Activated CD4-positive, alpha-beta T cell treated with anti-CD3 and anti-CD28 coated beads for 4 hours (primary cell): Measurements from ENCODE around the gene STX8.

ENCODE experiments used
- DNase-seq, 2 donors: peaks; one replicate each; pipeline ENCODE4 v3.0.0-alpha.2; 2020

Gene STX8

DNA sequence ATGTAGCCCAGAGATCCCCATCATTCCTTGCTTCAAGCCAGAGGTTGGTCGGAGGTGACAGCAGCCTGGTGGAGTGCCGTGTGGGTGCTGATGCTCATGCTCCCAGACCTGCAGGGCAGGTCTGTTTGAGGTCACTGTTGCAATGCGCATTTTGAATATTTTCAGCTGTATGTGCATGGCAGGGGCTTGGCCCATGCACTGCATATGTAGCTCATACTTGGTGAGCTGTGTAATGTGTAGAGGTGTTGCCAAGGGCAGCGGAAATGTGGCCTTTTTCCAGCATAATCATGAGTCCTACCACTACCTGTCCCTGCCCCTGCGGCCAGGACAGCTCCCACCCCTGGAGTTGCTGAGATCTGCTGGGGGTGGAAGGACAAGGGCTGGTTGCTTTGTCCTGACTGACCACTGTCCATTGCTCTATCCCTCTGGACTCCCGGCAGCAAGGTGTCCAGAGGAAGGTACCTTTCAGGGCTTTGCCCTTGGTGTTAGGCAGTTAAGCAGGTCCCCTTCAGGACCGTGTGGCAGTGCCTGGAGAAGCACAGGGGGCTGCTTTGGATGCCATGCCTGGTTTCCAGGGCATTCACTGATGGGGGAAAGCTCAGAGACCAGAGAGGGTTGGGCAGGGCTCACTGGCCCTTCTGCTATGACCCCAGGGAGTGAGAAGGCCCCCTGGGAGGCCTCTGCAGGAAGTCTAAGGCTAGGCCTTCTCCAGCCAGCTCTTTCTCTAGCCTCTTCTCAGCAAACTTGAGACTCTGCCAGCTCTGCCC, 339.2 kb downstream of the STX8 start:
- DNase-seq = no peak

DNA sequence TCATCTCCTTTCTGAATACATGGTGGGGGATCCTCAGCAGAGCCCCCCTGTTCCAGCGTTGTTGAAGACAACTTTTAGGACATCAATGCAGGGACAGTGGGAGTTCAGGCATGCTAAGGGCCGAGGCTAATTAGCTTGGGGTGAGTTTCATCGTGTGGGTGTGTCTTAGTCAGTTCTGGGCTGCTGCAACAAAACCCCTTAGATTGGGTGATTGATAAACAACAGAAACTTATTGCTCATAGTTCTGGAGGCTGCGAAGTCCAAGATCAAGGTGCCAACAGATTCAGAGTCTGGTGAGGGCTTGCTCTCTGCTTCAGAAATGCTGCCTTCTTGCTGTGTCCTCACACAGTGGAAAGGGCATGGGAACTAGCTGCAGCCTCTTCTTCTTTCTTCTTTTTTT, 340.3 kb downstream of the STX8 start:
- DNase-seq = no peak

GRCh38 chr17:9234389-9234945, 341.2 kb downstream of the STX8 start:
- no peak for DNase-seq

DNA sequence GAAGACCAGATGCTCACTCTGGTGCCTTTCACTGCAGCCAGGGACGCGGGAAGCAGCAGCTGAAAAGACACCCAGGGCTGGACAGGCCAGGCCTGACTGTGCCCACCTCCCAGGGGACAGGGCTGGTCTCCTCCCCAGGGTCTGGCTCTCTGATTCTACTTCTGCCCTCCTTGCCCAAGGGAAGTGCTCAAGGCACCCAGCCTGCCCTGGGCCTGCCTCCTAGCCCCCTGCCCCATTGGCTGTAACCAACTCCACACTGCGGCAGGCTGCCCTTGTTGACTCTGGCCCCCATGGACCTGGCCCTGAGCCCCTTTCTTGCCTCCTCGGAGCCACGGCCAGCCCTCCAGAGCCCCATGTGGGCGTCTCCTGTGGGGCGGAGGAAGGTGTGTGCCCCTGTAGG, 341.9 kb downstream of the STX8 start:
- no peak for DNase-seq

GRCh38 chr17:9233271-9233599, 342.4 kb downstream of the STX8 start:
- DNase-seq = no peak

DNA sequence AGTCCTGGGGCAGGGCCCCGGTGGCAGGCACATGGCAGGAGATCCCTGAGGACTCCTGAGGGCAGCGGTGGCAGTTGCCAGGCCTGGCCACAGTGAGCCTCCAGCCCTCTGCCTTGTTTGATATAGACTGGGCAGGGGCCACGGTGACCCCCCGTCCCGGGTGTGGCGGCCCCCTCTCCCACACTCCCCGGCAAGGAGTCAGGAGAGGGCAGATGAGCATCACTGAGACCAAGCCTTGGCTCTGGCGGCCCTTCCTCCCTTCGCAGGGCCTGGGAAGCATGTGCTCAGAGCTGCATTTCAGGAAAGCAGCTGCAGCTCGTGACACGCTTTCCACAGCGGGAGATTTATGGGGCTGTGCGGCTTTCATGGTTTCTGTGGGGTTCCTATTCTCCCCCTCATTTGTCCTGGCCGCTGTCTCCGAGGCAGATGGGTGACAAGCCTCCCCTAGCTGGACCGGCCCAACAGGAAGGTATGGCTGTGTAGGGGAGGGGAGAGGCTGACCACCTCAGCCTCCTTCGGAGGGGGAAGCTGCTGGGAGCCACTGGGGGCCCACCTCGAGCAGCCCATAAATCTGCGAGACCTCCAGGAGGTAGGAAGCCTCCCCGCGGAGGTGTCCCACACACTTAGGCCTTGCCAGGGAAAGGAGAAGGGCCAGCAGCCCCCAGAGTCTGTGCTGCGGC, 342.9 kb downstream of the STX8 start:
- no peak for DNase-seq

DNA sequence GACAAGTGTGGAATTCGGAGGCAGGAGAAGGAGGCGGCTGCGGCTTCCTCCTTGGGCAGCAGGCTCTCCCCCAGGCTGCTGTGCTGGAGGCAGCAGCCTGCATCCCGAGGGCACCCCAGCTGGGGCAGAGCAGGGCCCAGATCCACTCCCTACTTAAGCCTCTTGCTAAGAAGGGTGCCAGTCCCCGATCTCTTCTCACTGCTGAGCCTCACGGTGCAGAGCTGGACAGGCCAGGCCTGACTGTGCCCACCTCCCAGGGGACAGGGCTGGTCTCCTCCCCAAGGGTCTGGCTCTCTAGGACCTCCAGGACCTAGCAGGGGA, 343.5 kb downstream of the STX8 start:
- DNase-seq = no peak

DNA sequence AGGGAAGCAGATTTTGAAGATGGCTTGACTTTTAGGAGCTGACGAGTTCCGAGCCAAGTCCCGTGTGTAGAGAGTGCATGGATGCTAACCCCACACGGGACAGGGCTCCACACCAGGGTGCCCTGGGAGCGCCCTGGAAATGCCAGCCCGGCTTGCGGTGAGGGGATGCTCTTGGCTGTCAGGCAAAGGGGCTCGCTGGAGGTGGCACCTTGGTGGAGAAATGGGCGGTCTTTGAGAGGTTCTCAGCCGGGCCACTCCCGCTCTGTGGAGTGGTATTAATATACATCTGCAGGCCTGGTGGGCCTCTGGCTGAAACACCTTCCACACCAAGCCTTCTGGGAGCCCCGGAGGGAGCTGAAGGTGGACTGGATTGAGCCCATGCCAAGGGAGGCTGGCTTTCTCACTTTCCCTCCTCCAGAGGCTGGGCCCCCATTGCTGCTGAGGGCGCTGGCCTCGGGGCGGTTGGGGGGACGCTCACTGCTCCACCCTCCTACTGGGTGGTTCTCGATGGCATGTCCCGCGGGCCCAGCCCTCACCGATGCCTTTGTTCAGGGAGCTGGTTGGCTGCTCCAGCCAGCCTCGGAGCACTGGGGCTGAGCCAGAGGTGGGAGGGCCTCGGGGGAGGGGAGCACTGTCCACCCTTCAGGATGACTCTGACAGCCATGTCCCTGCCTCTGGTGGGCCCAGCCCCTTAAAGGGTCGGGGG, 344.0 kb downstream of the STX8 start:
- DNase-seq = no peak

- no peak for DNase-seq
Observed at GRCh38 chr17:9230861-9231260, 344.8 kb downstream of the STX8 start.

- no peak for DNase-seq
Observed at GRCh38 chr17:9230346-9230745, 345.3 kb downstream of the STX8 start.

- no peak for DNase-seq
Observed at GRCh38 chr17:9229826-9230201, 345.8 kb downstream of the STX8 start.

GRCh38 chr17:9229160-9229825, 346.3 kb downstream of the STX8 start:
- no peak for DNase-seq

DNA sequence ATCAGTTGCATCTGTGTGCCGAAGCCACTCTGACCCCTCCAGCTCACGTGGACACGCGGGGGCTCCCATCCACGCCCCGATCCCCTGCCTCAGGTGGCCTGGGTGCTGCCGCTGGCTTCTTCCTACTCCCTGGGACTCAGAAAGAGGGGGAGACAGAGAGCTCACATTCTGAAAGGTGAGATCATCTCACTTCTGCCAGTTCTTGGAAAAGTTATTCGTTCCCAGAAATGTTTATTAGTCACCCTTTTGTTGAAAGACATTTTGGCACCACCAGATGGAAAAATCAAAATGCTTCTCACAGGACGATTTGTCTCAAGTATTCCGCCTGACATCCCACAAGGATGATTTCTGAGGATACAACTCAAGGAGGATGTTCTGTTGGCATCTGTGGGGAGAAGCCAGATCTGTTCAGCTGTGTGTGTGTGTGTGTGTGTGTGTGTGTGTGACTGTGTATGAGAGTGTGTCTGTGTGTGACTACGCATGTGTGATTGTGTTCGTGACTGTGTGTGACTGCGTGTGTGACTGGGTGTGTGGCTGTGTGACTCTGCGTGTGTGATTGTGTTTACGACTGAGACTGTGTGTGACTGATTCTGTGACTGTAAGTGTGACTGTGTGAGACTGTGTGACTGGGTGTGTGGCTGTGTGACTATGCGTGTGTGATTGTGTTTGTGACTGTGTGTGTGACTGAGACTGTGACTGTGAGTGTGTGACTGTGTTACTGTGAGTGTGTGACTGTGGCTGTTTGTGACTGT, 347.0 kb downstream of the STX8 start:
- no peak for DNase-seq

DNA sequence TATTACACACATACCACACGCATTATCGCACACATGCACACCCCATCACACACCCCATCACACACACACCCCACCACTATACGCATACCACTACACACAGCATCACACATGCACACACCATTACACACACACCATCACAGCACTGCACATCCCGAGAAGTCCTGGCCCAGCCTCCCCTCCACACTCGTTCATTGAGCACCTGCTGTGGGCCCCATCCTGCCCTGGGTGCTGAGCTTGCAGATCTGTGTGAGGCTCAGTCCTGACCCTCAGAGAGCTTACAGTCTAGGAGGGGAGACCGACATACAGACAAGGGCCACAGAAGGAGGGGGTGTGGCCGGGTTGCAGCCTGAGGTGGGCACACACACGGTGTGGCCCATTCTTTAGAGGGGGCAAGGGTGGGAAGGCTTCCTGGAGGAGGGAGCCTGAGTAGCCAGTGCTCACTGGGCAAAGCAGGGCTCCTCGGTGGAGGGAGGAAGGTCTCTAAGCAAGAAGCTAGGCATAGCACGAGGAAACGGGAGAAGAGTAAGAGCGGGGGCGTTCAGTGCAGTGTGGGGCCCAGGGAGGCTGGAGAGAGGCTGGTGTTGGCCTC, 347.7 kb downstream of the STX8 start:
- DNase-seq = no peak

GRCh38 chr17:9226794-9227135, 348.9 kb downstream of the STX8 start:
- peak in 1 of 2 donors; percentile 12 for DNase-seq

- no peak for DNase-seq
Observed at GRCh38 chr17:9226130-9226793, 349.4 kb downstream of the STX8 start.

DNA sequence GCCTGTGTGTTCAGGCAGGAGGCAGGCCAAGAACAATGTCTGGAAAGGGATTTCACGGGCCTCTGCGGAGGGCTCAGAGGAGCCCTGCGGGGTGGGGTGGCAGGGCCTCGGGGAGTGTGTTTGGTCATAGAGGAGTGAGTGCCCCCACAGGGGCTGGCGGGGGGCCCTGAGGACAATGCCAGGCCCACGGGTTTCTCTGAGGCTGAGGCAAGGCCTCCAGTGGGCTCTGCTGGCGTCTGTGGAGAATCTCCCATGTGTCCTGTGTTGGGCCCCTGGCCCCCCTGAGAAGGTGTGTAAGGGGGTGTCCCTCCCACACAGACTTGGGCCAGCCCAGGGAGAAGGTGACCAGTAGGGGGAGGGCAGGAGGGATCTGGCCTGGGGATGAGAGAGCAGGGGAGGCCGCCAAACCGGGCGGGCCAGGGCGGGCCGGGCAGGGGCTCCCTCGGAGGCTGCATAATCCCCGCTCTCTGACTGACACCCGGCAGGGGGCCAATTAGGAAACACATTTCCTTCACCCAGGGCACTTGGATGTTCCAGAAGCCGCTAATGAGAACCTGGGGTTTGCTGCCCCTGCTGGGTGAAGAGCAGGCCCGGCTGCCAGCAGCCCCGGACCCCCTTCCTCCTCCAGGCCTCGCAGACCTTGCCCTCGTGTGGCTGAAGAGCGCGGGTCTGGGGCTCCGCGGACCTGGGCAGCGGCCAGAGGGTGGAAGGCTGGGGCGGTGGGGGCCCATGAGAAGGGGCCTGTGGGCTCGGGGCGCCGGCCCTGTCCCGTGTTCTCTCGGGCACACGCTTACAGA, 350.1 kb downstream of the STX8 start:
- DNase-seq = no peak

- no peak for DNase-seq
Observed at GRCh38 chr17:9224485-9224884, 351.1 kb downstream of the STX8 start.

- DNase-seq = no peak
Observed at GRCh38 chr17:9223531-9223930, 352.1 kb downstream of the STX8 start.

DNA sequence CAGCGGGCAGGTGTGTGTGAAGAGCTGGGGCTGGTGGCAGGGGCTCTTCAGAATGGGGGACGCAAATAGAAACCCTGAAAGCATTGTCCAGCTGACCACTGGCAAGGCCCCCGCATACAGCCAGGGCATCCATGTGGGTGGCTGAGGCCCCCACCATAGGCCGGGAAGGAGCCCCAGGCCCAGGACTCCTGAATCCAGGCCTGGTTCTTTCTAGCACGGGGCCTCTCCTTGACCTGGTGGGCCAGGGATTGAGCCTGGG, 353.8 kb downstream of the STX8 start:
- no peak for DNase-seq
